GM12874 (cell line): ENCODE measurements around the gene MOSMO.

Source experiments
- TF ChIP-seq, protein P1 (sequence below): IDR thresholded peaks from 2 replicates; pipeline ENCODE4 v1.5.1; 2011; ENCODE audit warnings: low read depth, mild to moderate bottlenecking, control low read depth, low read length, moderate library complexity; ENCODE audit not compliant: insufficient read depth

MOSMO gene

DNA sequence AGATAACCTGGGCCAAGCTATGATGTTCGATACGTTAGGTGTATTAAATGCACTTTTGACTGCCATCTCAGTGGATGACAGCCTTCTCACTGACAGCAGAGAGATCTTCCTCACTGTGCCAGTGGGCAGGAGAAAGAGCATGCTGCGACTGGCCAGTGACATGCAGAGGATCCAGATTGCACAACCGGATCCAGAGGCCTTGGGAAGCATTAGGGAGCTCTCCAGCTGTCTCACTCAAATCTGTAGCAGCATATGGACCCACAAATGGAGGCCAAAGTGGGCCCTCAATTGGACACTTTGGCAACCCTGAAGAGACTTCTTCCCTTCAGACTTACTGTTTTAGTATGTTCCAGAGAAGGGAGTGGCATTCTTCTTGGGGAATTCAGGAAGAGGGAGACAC is 27.9 kb upstream of the MOSMO start:
- TF ChIP-seq, protein P1, sequence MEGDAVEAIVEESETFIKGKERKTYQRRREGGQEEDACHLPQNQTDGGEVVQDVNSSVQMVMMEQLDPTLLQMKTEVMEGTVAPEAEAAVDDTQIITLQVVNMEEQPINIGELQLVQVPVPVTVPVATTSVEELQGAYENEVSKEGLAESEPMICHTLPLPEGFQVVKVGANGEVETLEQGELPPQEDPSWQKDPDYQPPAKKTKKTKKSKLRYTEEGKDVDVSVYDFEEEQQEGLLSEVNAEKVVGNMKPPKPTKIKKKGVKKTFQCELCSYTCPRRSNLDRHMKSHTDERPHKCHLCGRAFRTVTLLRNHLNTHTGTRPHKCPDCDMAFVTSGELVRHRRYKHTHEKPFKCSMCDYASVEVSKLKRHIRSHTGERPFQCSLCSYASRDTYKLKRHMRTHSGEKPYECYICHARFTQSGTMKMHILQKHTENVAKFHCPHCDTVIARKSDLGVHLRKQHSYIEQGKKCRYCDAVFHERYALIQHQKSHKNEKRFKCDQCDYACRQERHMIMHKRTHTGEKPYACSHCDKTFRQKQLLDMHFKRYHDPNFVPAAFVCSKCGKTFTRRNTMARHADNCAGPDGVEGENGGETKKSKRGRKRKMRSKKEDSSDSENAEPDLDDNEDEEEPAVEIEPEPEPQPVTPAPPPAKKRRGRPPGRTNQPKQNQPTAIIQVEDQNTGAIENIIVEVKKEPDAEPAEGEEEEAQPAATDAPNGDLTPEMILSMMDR, result no peak

GRCh38 chr16:21982108-21982507 is 25.8 kb upstream of the MOSMO start:
- TF ChIP-seq, protein P1, result no peak

DNA sequence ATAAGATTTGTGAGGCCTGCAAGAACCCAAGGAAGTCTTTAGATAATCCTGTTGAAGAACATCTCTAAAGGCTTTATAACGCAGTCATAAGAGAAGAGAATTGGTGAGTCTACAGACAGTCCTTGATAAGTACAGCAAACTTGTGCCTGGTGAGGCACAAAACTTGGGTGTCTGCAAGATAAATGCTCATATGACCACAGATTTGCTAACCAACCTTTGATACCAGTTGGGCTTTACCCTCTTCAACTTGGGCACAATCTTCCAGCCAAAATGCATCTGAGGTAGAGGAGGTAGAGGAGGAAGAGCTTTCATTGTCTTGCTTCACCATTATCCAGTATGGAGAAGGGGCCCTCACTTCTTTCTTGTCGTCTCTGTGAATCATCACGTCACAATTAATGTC is 23.8 kb upstream of the MOSMO start:
- TF ChIP-seq, protein P1, result no peak

DNA sequence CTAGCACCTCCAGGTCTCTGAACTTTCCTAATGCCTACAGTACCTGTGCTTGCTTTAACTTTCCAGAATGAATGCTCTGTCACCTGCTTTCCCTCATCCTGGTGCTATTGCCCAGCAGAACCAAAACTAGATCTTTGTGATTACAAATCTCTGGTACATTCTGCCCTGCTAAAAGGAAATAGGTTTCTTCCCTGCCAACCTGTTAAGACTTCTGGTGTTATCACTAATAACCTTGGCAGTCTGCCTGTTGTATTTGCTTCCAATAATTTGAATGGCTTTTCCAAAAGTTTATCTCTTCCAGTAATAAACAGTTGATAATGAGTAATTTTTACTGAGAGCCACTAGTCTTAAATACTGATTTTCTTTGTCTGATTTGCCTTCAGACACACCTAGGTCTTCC is 22.4 kb upstream of the MOSMO start:
- TF ChIP-seq, protein P1, result no peak

- TF ChIP-seq, protein P1, result no peak
These were observed 21.1 kb upstream of the MOSMO start for GRCh38 chr16:21986692-21987246.

- TF ChIP-seq, protein P1, result no peak
These were observed 20.4 kb upstream of the MOSMO start for GRCh38 chr16:21987498-21987897.

GRCh38 chr16:21989133-21989532 is 18.8 kb upstream of the MOSMO start:
- TF ChIP-seq, protein P1, result no peak
